ENCODE data around the gene SEMA6A.

Gene SEMA6A

DNA sequence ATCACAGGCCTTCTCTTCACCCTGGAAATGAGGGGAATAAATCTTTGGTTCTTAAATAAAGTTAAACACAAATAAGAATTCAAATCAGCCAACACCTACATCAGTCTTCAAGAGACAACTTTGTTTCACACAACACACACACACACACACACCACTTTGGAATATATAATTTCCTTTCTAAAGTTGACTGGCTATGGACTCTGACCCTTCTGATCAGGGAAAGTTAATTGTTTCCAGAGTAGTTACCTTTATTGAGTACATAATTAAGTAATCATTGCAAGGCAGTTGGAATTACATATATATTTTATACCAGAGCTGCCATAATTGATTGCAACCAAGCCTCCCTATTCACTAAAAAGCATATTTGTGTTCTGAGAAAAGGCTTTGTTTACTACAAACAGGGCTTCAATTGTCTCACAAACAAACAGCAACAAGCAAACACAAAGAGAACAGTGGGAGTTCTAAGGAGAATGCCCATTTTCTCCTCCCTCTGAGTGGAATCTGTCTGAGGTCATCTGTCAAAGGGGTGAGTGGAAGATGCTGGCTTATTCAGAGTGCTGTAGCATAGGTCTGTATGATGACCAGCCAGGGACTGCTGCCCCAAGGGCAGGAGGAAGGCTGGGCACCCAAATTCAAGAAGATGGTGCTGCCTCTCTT, 136.6 kb downstream of the SEMA6A start:
- DNase-seq (ENCODE audit: low read depth), result no peak

DNA sequence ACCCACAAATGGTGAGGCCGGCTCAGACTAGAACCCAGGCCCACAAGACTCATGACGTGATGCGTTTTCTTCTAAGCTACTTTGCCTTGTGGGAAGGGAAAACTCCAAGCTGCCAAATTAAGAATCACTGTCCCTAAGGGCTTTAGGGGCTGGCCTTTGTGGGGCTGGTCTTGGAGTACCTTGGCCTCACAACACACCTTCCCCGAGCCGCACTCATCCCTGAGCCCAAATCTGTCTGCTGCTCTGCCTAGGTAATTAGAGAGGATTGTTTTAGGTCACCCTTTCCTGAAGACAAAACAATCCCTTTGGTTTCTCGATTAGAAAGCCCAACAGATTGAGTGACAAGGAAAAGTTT, 137.3 kb downstream of the SEMA6A start:
- DNase-seq (ENCODE audit: low read depth), result no peak

DNA sequence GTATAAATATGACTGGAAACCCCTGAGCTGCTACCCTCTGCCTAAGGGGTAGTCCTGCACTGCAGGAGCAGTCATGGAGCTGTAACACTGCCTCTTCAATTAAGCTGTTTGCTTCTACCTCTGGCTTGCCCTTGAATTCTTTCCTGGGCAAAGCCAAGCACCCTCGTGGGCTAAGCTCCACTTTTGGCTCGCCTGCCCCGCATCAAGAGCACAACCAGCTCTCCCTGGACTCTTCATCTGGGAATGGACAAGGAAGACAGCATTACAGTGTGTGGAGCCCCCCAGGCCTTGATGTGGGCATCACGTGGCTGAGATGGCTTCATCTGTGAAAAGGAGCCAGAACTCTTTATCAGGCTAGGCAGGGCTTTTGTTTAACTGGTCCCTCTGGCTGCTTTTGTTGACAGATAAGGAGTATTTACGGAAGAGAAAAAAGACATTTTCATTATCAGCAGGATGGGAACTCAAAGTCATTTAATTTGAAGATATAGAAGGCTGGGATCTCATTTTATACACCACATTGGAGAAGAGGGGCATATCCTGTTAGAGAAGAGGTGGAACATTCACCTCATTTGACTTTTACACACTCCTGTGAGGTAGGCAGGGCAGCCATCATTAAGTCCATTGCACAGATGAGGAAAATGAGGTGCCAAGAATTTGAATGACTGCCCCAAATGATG, 137.8 kb downstream of the SEMA6A start:
- DNase-seq (ENCODE audit: low read depth), result no peak

DNA sequence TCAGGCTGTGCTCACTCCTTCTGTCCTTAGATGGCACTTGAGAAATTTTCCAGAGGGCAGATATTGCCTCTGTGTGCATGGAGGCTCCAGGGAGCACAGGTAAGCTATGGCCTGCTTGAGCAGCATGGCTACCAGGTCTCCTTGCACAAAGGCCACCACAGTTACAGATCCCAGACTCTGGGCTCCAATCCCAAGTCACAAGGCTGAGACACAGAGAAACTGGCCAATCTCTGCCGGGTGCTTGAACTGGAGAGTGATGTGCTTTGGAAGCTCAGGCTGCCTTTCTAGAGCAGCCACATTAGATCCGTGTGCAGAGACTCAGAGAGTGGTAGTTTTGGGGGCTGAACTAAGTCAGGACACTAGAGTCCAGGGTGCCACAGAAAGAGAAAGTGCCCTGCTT, 145.7 kb downstream of the SEMA6A start:
- no peak for DNase-seq (ENCODE audit: low read depth)

GRCh38 chr5:116428413-116428812, 146.2 kb downstream of the SEMA6A start:
- DNase-seq (ENCODE audit: low read depth), result no peak

- DNase-seq (ENCODE audit: low read depth), result no peak
These were observed 149.7 kb downstream of the SEMA6A start for GRCh38 chr5:116424951-116425350.

GRCh38 chr5:116424258-116424615, 150.4 kb downstream of the SEMA6A start:
- DNase-seq (ENCODE audit: low read depth), result no peak

- DNase-seq (ENCODE audit: low read depth), result no peak
These were observed 150.9 kb downstream of the SEMA6A start for GRCh38 chr5:116423587-116424257.

- DNase-seq (ENCODE audit: low read depth), result no peak
These were observed 151.5 kb downstream of the SEMA6A start for GRCh38 chr5:116423141-116423540.

- DNase-seq (ENCODE audit: low read depth), result no peak
These were observed 153.5 kb downstream of the SEMA6A start for GRCh38 chr5:116421080-116421629.

DNA sequence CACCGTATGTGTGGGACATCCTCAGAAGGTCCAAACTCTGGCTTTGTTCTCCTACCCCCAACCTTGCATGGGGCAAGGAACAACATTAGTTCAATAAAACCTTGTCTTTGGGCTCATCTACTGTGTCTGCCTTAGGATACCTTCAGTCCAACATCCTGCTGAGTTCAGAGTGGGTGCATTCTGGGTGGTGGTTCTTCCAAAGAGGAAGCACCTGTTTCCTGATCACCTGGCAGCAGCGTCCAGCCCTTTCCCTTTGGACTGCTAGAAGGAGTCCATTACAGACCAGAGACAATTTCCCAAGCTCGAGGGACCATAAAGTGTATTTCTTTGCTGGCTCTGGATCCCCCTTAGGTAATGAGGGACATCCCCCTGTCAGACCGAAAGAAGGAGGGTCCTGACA, 154.1 kb downstream of the SEMA6A start:
- no peak for DNase-seq (ENCODE audit: low read depth)

GRCh38 chr5:116419258-116419657, 155.4 kb downstream of the SEMA6A start:
- DNase-seq (ENCODE audit: low read depth), result no peak

DNA sequence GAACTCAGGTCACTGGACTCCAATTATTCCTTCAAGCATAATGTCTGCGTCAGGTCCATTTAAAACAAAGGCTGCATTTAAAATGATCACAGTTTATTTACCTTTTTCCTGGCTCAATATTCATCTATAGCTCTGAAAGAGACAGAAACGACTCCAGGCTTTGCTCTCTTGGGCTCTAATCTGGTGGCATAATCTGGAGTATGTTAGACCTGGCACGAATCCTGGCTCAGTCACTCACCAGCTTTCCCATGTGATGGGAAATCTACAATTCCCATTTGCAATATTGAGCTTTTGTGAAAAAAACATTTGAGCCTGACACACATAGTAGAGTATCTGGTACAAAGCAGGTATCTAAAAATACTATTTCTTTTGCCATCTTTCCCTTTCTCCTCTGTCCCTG, 155.8 kb downstream of the SEMA6A start:
- no peak for DNase-seq (ENCODE audit: low read depth)

GRCh38 chr5:116418016-116418415, 156.6 kb downstream of the SEMA6A start:
- no peak for DNase-seq (ENCODE audit: low read depth)

DNA sequence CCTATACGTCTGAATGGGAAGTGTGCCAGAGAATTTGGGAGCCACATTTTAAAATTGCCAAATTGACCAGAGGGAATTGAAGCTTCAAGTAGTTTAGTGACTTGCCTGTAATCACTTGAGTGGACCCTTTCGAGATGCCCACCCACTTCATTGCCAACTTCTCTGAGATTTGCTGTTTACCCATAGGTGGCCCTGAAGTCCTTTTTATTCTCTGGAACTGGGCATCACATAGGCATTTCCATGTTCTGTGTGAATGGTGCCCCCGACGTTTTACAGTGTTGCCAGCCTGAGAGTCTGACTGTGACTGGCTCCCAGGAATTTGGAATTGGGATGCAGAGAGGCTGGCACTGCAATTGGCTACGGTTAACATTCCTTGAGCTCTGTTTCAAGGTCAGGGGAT, 158.6 kb downstream of the SEMA6A start:
- no peak for DNase-seq (ENCODE audit: low read depth)

DNA sequence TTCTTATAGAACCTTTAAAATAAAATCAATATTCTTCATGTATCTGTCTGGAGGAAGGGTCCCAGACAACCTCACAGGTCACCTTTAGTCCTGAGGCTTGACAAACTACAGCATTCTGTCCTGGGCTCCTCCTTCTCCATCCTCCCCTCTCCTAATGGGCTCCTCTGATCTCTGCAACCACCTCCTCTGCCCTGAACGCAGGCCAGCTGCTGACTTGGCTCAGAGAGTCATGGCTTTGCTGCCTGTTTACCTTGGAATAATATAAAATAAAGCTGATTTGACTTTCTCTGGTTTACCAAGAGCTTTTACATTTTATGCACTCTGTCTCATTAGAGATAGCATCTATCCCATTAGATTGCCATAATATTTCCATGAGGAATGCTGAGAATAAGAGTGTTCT, 159.4 kb downstream of the SEMA6A start:
- no peak for DNase-seq (ENCODE audit: low read depth)

GRCh38 chr5:116411101-116411571, 163.5 kb downstream of the SEMA6A start:
- no peak for DNase-seq (ENCODE audit: low read depth)

DNA sequence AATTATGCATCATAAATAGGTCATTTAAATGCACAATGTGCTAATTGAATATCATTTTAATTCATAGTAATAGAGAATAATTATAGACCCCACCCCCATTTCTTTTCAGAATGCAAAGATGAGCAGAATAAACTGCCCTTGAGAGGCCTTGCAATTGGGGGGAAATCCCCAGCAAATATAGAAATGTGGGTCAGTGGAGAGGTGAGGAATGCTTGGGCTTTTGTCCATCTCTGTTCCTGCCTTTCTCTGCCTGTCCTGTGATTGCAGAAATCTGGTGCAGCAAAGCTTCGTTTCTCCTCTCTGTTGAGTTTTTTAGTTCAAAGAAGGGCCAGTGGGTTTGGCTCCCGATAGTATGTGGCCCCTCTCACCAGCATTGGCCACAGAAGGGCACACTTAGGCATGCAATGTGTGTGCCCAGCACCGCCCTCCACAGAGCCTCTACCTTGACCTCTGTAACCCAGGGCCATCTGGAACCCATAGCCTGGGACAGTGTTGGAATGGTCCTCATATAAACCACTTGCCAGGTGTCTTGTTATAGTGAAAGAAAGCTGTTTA, 164.2 kb downstream of the SEMA6A start:
- no peak for DNase-seq (ENCODE audit: low read depth)

DNA sequence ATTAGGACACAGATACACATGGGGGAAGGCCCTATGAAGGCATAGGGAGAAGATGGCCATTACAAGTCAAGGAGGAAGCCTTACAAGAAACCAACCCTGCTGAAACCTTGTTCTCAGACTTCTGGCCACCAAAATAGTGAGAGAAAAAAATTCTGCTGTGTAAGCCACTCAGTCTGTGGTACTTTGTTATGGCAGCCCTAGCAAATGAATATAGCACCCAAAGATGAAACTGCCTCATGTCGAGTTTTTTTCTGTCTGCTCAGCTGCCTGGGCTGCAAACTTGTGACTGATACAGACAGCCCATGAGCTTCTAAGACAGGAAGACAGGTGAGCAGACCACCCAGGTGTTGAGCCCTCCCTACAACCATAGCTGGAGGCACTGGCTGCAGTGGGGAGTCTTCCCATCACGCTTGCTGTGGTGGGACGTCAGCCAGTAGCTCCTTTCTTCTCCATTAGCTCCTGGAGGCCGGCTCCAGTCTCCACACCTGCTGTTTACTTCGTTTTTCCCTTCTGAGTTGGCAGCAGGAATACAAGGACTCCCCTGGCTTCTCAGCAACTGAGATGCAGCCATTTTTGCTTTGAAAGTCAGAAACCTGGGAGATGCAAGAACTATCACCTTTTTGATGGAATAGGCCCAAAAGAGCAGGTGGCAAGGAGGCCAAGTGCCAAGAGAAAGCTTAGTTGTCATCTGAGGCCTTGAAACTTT, 164.9 kb downstream of the SEMA6A start:
- DNase-seq (ENCODE audit: low read depth), result no peak

DNA sequence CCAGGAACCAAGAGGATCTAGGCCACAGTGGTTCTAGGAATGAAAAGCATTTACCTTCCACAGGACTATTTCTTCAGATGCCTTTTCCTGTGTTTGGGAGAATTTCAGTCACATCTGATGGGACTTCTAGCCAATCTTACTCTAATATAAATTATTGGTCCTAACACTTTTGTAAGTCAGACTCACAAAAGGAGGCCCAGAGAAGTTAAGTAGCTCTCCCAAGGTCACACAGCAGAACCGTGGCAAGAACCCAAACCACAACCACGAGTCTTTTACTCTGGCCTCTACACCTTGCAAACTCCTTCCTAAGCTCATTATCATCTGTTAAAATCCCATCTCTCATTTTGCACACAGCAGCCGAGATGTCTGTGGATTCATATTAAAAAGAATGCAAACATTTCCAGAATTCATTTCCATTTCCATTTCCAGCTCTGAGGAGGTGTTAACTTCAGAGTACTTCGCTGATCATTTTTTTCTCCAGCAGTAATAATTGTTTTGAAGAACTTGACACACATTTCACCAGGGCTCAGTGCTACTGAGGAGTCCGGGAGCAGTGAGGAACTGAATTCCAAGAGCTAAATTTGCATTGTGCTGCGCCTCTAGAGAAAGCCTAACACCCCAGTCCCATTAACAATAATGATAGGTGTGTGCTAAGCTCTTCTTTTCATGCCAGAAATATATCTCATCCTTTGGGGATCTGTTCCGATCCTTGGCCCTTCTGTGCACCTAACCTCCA, 168.1 kb downstream of the SEMA6A start:
- no peak for DNase-seq (ENCODE audit: low read depth)

DNA sequence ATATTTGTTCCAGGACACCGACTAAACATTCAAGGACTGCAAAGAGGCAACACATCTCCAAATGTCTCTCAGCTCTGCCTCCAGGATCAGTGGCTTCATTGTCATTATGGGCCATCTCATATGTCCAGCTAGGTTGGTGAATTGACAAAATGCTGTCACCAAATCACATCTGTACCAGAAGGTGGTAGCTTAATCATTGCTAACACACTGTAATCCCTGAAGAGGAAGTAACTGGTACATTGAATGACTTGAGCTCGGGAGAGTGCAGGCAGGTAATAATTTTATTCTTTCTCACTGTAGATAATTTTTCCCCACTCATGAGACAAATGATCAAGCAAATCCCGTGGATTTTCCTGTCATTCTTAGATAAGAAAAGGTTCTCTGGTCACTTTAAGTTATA, 169.8 kb downstream of the SEMA6A start:
- DNase-seq (ENCODE audit: low read depth), result no peak

GRCh38 chr5:116404016-116404415, 170.6 kb downstream of the SEMA6A start:
- DNase-seq (ENCODE audit: low read depth), result no peak
